Upper lobe of right lung (tissue), 1 donor: ENCODE measurements around the gene MCTP1. TPM values are rescaled to one million over a fixed set of nuclear protein-coding genes. Genes with fewer than 3 reads are reported as not detected.
"Not testable (repeated sequence)": the region's sequence is repeated elsewhere in the genome, so short reads cannot be mapped to it uniquely, and the experiment has no call there.

Experiments used
- ATAC-seq: fragments of 200-7000 bp; cut with Tn5 transposase; one replicate; pipeline ENCODE4 v1.9.1; 2020; ENCODE audit warnings: mild to moderate bottlenecking, moderate library complexity
- DNase-seq: peaks from one replicate; pipeline ENCODE4 v3.0.0-alpha.2; 2020
- H3K27ac ChIP-seq: fragments of 200-600 bp; one replicate; pipeline ENCODE4 v1.8.0; 2022
- H3K27me3 ChIP-seq: fragments of 200-600 bp; one replicate; pipeline ENCODE4 v1.8.0; 2022; ENCODE audit warnings: mild to moderate bottlenecking
- H3K36me3 ChIP-seq: fragments of 200-600 bp; one replicate; pipeline ENCODE4 v1.8.0; 2022
- H3K4me1 ChIP-seq: fragments of 200-600 bp; one replicate; pipeline ENCODE4 v1.8.0; 2022
- H3K4me3 ChIP-seq: fragments of 200-600 bp; one replicate; pipeline ENCODE4 v1.8.0; 2022; ENCODE audit warnings: mild to moderate bottlenecking
- H3K9me3 ChIP-seq: fragments of 200-600 bp; one replicate; pipeline ENCODE4 v1.8.0; 2022
- intact Hi-C: fragments of 100-400 bp; cut with DNase I; formaldehyde crosslinking; loops from one replicate; pipeline ENCODE4 v1.11.0; 2022
- total RNA-seq: library from RNA; stranded (reverse); fragmentation: NEBNext Ultra II Directional; extraction: Animal tissue kit (Norgen Biotek cat#: 25700); gene quantifications from one replicate; pipeline ENCODE4 v1.2.1, GENCODE V29; 2021
- TF ChIP-seq, protein P1 (sequence below): fragments of 200-600 bp; IDR thresholded peaks from one replicate; pipeline ENCODE4 v1.8.0; 2022; ENCODE audit warnings: antibody characterized with exemption
- donor health status: DM: no; HTN: yes; CAD: no; lungs with severe emphysema.

The MCTP1 gene
- total RNA-seq, 1 donor from 2014 or later: 40.7 TPM

DNA sequence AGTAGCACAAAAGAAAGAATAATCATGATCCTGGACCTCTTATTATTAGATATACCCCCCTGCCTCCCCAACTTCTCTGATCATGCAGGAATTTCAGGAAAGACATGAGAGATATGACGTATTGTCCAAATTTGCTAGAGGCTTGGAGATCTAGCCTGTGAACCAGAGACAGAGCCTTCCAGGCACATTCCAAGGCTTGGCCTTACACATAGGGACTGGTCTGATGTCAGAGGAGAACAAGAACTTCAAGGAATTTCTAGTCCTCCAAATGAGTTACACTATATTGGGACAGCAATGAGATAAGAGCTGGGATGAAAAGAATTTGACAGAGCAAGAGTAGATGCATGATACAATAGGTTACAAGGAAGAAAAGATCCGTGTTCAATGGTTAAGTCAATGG is 67.0 kb downstream of the MCTP1 start:
- Histone ChIP-seq H3K36me3 (no peaks in the 10 kb centered on the region), H3K27ac (no peak overlapping the region), H3K4me1 (no peaks in the 10 kb centered on the region), H3K27me3 (no peaks in the 10 kb centered on the region), H3K4me3 (no peak overlapping the region), H3K9me3 (no peaks in the 10 kb centered on the region)
- ATAC-seq (no peak), DNase-seq (no peak)
- intact Hi-C loops: no loop called here
- TF ChIP-seq, protein P1, sequence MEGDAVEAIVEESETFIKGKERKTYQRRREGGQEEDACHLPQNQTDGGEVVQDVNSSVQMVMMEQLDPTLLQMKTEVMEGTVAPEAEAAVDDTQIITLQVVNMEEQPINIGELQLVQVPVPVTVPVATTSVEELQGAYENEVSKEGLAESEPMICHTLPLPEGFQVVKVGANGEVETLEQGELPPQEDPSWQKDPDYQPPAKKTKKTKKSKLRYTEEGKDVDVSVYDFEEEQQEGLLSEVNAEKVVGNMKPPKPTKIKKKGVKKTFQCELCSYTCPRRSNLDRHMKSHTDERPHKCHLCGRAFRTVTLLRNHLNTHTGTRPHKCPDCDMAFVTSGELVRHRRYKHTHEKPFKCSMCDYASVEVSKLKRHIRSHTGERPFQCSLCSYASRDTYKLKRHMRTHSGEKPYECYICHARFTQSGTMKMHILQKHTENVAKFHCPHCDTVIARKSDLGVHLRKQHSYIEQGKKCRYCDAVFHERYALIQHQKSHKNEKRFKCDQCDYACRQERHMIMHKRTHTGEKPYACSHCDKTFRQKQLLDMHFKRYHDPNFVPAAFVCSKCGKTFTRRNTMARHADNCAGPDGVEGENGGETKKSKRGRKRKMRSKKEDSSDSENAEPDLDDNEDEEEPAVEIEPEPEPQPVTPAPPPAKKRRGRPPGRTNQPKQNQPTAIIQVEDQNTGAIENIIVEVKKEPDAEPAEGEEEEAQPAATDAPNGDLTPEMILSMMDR: no peak

GRCh38 chr5:95217351-95217750 is 67.5 kb downstream of the MCTP1 start:
- no peaks in the 10 kb centered on the region for H3K36me3 ChIP-seq
- no peaks in the 10 kb centered on the region for H3K27me3 ChIP-seq
- DNase-seq (no peak), ATAC-seq (no peak)
- H3K9me3 ChIP-seq: no peaks in the 10 kb centered on the region
- no peak overlapping the region for H3K4me3 ChIP-seq
- no peaks in the 10 kb centered on the region for H3K4me1 ChIP-seq
- TF ChIP-seq, protein P1: no peak
- intact Hi-C loops: no loop called here
- H3K27ac ChIP-seq: no peak overlapping the region

DNA sequence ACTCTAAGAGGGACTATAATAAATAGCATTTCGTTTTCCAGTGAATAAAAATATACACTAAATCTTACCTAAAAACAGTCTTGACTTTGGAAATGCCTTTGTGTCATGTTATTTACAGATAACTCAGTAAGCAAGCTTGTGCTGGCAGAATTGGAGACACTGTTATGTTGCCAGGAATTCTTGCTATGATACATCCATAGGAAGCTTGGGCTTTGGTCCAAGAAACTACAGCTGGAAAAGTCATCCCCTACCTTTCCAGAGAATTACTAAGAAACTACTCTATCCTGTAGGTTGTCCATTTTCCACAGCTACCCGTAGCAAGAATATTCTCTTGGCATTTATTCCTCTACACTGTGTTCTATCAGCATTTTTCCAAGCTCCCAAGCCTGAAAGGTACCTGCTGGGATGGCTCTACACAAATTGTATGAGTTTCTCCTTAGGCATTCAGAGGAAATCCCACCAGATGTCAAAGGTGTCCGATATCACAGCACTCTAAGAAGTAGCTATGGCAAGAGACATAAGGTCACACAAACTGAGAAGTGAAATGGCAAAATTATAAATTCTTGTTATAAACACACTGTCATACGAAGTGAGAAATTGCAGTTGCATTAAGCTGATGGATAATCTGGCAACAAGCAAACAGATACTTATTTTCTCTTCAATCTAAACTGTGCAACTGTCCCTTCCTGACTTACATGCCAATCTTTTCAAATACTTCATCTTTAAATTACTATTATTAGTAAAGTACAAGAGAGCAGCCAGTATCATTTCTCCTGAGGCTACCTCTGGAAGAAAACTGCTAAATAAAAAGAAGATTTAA is 68.5 kb downstream of the MCTP1 start:
- no peaks in the 10 kb centered on the region for H3K4me1 ChIP-seq
- no peaks in the 10 kb centered on the region for H3K36me3 ChIP-seq
- H3K4me3 ChIP-seq: no peak overlapping the region
- H3K9me3 ChIP-seq: no peaks in the 10 kb centered on the region
- no peak for ATAC-seq
- no peak overlapping the region for H3K27ac ChIP-seq
- no peak for DNase-seq
- TF ChIP-seq, protein P1: no peak
- intact Hi-C loops: no loop called here
- H3K27me3 ChIP-seq: no peaks in the 10 kb centered on the region

DNA sequence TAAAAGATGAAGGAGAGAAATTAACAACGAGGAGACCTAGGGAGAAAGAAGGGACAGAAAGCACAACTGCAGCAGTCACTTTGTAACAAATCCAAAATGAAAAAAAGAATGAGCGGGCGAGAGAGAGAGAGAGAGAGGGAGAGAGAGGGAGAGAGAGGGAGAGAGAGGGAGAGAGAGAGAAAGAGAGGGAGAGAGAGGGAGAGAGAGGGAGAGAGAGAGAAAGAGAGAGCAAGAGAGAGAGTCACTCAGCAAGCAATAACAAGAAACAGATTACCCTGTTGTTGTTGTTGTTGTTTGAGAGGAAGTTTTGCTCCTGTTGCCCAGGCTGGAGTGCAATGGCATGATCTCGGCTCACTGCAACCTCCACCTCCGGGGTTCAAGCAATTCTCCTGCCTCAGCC is 77.1 kb downstream of the MCTP1 start:
- intact Hi-C loops, H3K4me3 ChIP-seq, H3K9me3 ChIP-seq, H3K27ac ChIP-seq, H3K36me3 ChIP-seq, DNase-seq, H3K4me1 ChIP-seq, H3K27me3 ChIP-seq, ATAC-seq: not testable (repeated sequence)

GRCh38 chr5:95194856-95195255 is 90.0 kb downstream of the MCTP1 start:
- DNase-seq: no peak
- Histone ChIP-seq H3K4me1 (no peaks in the 10 kb centered on the region), H3K27me3 (no peaks in the 10 kb centered on the region), H3K9me3 (no peaks in the 10 kb centered on the region), H3K4me3 (no peak overlapping the region), H3K36me3 (no peaks in the 10 kb centered on the region), H3K27ac (no peak overlapping the region)
- intact Hi-C loops: no loop called here
- TF ChIP-seq, protein P1: no peak
- ATAC-seq: no peak

DNA sequence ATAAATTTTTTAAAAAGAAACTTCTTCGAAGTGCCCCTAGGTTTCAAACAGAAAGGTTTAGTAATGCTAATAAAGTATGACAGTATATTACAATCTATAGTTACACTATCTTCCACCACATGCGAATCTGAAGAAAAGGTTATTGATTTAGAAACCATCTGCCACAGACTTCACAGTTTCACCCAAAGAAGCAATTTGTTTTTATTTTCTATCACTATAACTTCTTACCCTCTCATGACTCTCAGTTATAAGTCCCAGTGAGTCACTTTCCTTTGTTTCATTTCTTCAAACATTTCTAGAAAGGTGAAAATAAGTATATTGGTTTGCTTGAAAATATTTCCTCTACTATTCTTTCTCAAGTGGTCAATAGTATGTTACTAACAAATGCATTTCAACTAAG is 93.6 kb downstream of the MCTP1 start:
- TF ChIP-seq, protein P1: no peak
- H3K9me3 ChIP-seq: no peaks in the 10 kb centered on the region
- no peaks in the 10 kb centered on the region for H3K36me3 ChIP-seq
- H3K4me1 ChIP-seq: no peaks in the 10 kb centered on the region
- ATAC-seq: no peak
- H3K27ac ChIP-seq: no peak overlapping the region
- no peak overlapping the region for H3K4me3 ChIP-seq
- DNase-seq: no peak
- no peaks in the 10 kb centered on the region for H3K27me3 ChIP-seq
- intact Hi-C loops: no loop called here
